Tibial artery (tissue), 4 donors: ENCODE measurements around the gene TTLL11.

Experiments
- DNase-seq, 2 donors: peaks; one replicate each; pipeline ENCODE4 v3.0.0-alpha.2; 2019
- H3K27ac ChIP-seq, 2 donors: fragments of 200-600 bp; sonication (generic) in 1 of 2; 1 replicate in 1 of 2; 2 replicates in 1 of 2; pipeline ENCODE4 v1.5.1; 2018 to 2019; ENCODE audit warnings: mild to moderate bottlenecking in 1 of 2
- H3K27me3 ChIP-seq, 2 donors: fragments of 200-600 bp; sonication (generic) in 1 of 2; one replicate each; pipeline versions ENCODE4 v1.5.1 to v1.6.0; 2016 to 2019
- H3K36me3 ChIP-seq, 3 donors: fragments of 200-600 bp; sonication (generic) in 2 of 3; one replicate each; pipeline ENCODE4 v1.5.1; 2016 to 2019; ENCODE audit warnings: mild to moderate bottlenecking in 2 of 3
- H3K4me1 ChIP-seq, 4 donors: fragments of 200-600 bp; sonication (generic) in 2 of 4; 1 replicate in 3 of 4; 2 replicates in 1 of 4; pipeline ENCODE4 v1.5.1; 2016 to 2019
- H3K4me3 ChIP-seq, 2 donors: fragments of 200-600 bp; sonication (generic) in 1 of 2; 1 replicate in 1 of 2; 2 replicates in 1 of 2; pipeline ENCODE4 v1.5.1; 2018 to 2019; ENCODE audit warnings: mild to moderate bottlenecking in 2 of 2
- H3K9me3 ChIP-seq, 3 donors: fragments of 200-600 bp; sonication (generic) in 1 of 3; one replicate each; pipeline ENCODE4 v1.5.1; 2016 to 2019
- CTCF ChIP-seq, 2 experiments: fragments of 200-600 bp in 1 of 2; fragments of 450-650 bp in 1 of 2; IDR thresholded peaks; one replicate each; pipeline ENCODE4 v1.5.1; 2017 to 2019; ENCODE audit warnings: antibody characterized with exemption in 2 of 2, mild to moderate bottlenecking in 1 of 2, moderate library complexity in 1 of 2
- intact Hi-C: fragments of 100-400 bp; cut with DNase I; formaldehyde crosslinking; loops from one replicate; pipeline ENCODE4 v1.15.0; 2023; ENCODE audit warnings: low total_unique reads

The TTLL11 gene

GRCh38 chr9:121823451-121824169 lies 269.5 kb downstream of the TTLL11 start:
- Histone ChIP-seq H3K4me3 (no peak overlapping the region), H3K4me1 (no peaks in the 10 kb centered on the region), H3K9me3 (no peaks in the 10 kb centered on the region), H3K27me3 (no peaks in the 10 kb centered on the region), H3K36me3 (peaks cover 0 to 13% (median 7%) of the 10 kb centered on the region in 3 donors), H3K27ac (no peak overlapping the region)
- intact Hi-C loops: no loop called here
- DNase-seq: no peak
- TF ChIP-seq CTCF (IDR thresholded peaks at IDR 0.05): no peak

GRCh38 chr9:121822093-121823085 lies 270.7 kb downstream of the TTLL11 start:
- no peak for DNase-seq
- no peak for TF ChIP-seq CTCF (IDR thresholded peaks at IDR 0.05)
- intact Hi-C loops: no loop called here
- H3K4me3 ChIP-seq: no peak overlapping the region
- peaks cover 0 to 13% (median 7%) of the 10 kb centered on the region in 3 donors for H3K36me3 ChIP-seq
- H3K4me1 ChIP-seq: no peaks in the 10 kb centered on the region
- no peaks in the 10 kb centered on the region for H3K9me3 ChIP-seq
- no peak overlapping the region for H3K27ac ChIP-seq
- no peaks in the 10 kb centered on the region for H3K27me3 ChIP-seq

- H3K27me3 ChIP-seq: no peaks in the 10 kb centered on the region
- H3K4me3 ChIP-seq: no peak overlapping the region
- intact Hi-C loops: no loop called here
- H3K9me3 ChIP-seq: no peaks in the 10 kb centered on the region
- no peak overlapping the region for H3K27ac ChIP-seq
- no peaks in the 10 kb centered on the region for H3K4me1 ChIP-seq
- DNase-seq: no peak
- H3K36me3 ChIP-seq: peaks cover 0 to 13% (median 7%) of the 10 kb centered on the region in 3 donors
- TF ChIP-seq CTCF (IDR thresholded peaks at IDR 0.05): no peak
These were observed 271.8 kb downstream of the TTLL11 start for GRCh38 chr9:121821326-121821725.

GRCh38 chr9:121820286-121821005 lies 272.7 kb downstream of the TTLL11 start:
- intact Hi-C loops: no loop called here
- Histone ChIP-seq H3K27me3 (no peaks in the 10 kb centered on the region), H3K4me3 (no peak overlapping the region), H3K4me1 (no peaks in the 10 kb centered on the region), H3K36me3 (peaks cover 0 to 13% (median 7%) of the 10 kb centered on the region in 3 donors), H3K9me3 (no peaks in the 10 kb centered on the region), H3K27ac (no peak overlapping the region)
- TF ChIP-seq CTCF (IDR thresholded peaks at IDR 0.05): no peak
- no peak for DNase-seq

GRCh38 chr9:121819428-121820231 lies 273.5 kb downstream of the TTLL11 start:
- intact Hi-C loops: no loop called here
- no peaks in the 10 kb centered on the region for H3K4me1 ChIP-seq
- no peak overlapping the region for H3K4me3 ChIP-seq
- TF ChIP-seq CTCF (IDR thresholded peaks at IDR 0.05): no peak
- no peak overlapping the region for H3K27ac ChIP-seq
- no peaks in the 10 kb centered on the region for H3K9me3 ChIP-seq
- peaks cover 0 to 13% (median 7%) of the 10 kb centered on the region in 3 donors for H3K36me3 ChIP-seq
- H3K27me3 ChIP-seq: no peaks in the 10 kb centered on the region
- DNase-seq: no peak
